ENCODE measurements around the gene MAN2A1. TPM values are rescaled to one million over a fixed set of nuclear protein-coding genes. Genes with fewer than 3 reads are reported as not detected.

Gene MAN2A1
- total RNA-seq, 1 experiment from 2014 or later = 35.4 TPM

DNA sequence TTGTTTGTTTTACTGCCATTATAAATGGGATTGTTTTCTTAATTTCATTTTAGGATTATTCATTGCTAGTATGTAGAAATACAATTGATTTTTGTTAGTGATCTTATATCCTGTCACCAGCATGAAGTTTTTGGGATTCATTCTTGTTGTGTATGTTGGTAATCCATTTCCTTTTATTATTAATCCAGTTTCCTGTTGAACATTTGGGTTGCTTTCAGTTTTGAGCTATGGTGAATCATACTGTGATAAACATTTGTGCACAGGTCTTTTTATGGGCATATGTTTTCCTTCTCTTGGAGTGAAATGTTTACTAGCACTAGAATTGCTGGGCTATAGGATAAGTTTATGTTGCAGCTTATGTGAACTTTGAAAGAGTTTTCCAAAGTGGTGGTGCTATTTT is 69.6 kb downstream of the MAN2A1 start:
- no peaks in the 10 kb centered on the region for H3K27me3 ChIP-seq (ENCODE audit: insufficient read depth, low read length)
- H2AFZ ChIP-seq (ENCODE audit: low read depth, low read length, poor library complexity, severe bottlenecking) = no peak overlapping the region
- H3K4me2 ChIP-seq (ENCODE audit: low read length) = no peak overlapping the region
- POLR2A ChIA-PET = no interaction called here
- BruUV-seq (replicated peaks) = no TSS peak
- H4K20me1 ChIP-seq (ENCODE audit: insufficient read depth) = no peaks in the 10 kb centered on the region
- H3K9ac ChIP-seq (ENCODE audit: low read length) = no peak overlapping the region
- H3K4me3 ChIP-seq (replicated peaks in 1 of 2; ENCODE audit: low read depth in 1 of 2, low read length in 2 of 2) = no peak overlapping the region
- no peaks in the 10 kb centered on the region for H3K9me2 ChIP-seq (ENCODE audit: insufficient read depth)
- RAD21 ChIA-PET (ENCODE audit: low non-redundant PET in 1 of 2, low total read pairs in 2 of 2, uncharacterized antibody in 2 of 2, unreplicated experiment in 2 of 2) = no interaction called here
- H3K9me3 ChIP-seq (ENCODE audit: control insufficient read depth in 1 of 2, insufficient read depth in 1 of 2, low read depth in 1 of 2, low read length in 2 of 2) = no peaks in the 10 kb centered on the region
- H3K36me3 ChIP-seq (ENCODE audit: control insufficient read depth in 1 of 2, insufficient read depth in 2 of 2, low read length in 2 of 2) = 0 out of 4 replicates have a peak, but pooled peaks cover 0 to 4% of the 10 kb centered on the region in 2 experiments
- DNase-seq (ENCODE audit: low read depth, low spot score) (no peak), ATAC-seq (no peak)
- intact Hi-C loops (cut with micrococcal nuclease) = no loop called here
- H3K27ac ChIP-seq (ENCODE audit: low read depth, low read length) = no peak overlapping the region
- no peak for TF ChIP-seq YY1 (IDR thresholded peaks at IDR 0.05; ENCODE audit: extremely low read depth, insufficient replicate concordance, low read depth, low read length)
- no peak for TF ChIP-seq EGR1 (IDR thresholded peaks at IDR 0.05; ENCODE audit: low read depth)
- TF ChIP-seq TCF7L2 (IDR thresholded peaks at IDR 0.05; ENCODE audit: borderline replicate concordance, extremely low read depth, insufficient read depth, insufficient read length) = no peak
- TF ChIP-seq CBX3 (IDR thresholded peaks at IDR 0.05; ENCODE audit: low read depth) = no peak
- TF ChIP-seq POLR2AphosphoS5 (IDR thresholded peaks at IDR 0.05; ENCODE audit: low read depth, low read length) = no peak
- TF ChIP-seq, protein P1, sequence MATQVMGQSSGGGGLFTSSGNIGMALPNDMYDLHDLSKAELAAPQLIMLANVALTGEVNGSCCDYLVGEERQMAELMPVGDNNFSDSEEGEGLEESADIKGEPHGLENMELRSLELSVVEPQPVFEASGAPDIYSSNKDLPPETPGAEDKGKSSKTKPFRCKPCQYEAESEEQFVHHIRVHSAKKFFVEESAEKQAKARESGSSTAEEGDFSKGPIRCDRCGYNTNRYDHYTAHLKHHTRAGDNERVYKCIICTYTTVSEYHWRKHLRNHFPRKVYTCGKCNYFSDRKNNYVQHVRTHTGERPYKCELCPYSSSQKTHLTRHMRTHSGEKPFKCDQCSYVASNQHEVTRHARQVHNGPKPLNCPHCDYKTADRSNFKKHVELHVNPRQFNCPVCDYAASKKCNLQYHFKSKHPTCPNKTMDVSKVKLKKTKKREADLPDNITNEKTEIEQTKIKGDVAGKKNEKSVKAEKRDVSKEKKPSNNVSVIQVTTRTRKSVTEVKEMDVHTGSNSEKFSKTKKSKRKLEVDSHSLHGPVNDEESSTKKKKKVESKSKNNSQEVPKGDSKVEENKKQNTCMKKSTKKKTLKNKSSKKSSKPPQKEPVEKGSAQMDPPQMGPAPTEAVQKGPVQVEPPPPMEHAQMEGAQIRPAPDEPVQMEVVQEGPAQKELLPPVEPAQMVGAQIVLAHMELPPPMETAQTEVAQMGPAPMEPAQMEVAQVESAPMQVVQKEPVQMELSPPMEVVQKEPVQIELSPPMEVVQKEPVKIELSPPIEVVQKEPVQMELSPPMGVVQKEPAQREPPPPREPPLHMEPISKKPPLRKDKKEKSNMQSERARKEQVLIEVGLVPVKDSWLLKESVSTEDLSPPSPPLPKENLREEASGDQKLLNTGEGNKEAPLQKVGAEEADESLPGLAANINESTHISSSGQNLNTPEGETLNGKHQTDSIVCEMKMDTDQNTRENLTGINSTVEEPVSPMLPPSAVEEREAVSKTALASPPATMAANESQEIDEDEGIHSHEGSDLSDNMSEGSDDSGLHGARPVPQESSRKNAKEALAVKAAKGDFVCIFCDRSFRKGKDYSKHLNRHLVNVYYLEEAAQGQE (IDR thresholded peaks at IDR 0.05; ENCODE audit: low read depth) = no peak
- TF ChIP-seq RAD21 (IDR thresholded peaks at IDR 0.05; ENCODE audit: low read depth) = no peak
- TF ChIP-seq FOSL1 (IDR thresholded peaks at IDR 0.05; ENCODE audit: low read depth) = no peak
- TF ChIP-seq SIN3A (IDR thresholded peaks at IDR 0.05; ENCODE audit: low read depth) = no peak
- TF ChIP-seq, protein P2, sequence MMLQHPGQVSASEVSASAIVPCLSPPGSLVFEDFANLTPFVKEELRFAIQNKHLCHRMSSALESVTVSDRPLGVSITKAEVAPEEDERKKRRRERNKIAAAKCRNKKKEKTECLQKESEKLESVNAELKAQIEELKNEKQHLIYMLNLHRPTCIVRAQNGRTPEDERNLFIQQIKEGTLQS (IDR thresholded peaks at IDR 0.05) = no peak
- no peak for TF ChIP-seq ZNF274 (IDR thresholded peaks at IDR 0.05; ENCODE audit: low read depth, low read length)
- TF ChIP-seq POLR2A (IDR thresholded peaks at IDR 0.05; ENCODE audit: borderline replicate concordance, extremely low read depth, insufficient read depth, insufficient read length) = no peak
- TF ChIP-seq SP1 (IDR thresholded peaks at IDR 0.05; ENCODE audit: low read depth) = no peak
- TF ChIP-seq, protein P3, sequence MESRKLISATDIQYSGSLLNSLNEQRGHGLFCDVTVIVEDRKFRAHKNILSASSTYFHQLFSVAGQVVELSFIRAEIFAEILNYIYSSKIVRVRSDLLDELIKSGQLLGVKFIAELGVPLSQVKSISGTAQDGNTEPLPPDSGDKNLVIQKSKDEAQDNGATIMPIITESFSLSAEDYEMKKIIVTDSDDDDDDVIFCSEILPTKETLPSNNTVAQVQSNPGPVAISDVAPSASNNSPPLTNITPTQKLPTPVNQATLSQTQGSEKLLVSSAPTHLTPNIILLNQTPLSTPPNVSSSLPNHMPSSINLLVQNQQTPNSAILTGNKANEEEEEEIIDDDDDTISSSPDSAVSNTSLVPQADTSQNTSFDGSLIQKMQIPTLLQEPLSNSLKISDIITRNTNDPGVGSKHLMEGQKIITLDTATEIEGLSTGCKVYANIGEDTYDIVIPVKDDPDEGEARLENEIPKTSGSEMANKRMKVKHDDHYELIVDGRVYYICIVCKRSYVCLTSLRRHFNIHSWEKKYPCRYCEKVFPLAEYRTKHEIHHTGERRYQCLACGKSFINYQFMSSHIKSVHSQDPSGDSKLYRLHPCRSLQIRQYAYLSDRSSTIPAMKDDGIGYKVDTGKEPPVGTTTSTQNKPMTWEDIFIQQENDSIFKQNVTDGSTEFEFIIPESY (IDR thresholded peaks at IDR 0.05; ENCODE audit: extremely low read depth, insufficient replicate concordance, low read length) = no peak
- TF ChIP-seq, protein P4, sequence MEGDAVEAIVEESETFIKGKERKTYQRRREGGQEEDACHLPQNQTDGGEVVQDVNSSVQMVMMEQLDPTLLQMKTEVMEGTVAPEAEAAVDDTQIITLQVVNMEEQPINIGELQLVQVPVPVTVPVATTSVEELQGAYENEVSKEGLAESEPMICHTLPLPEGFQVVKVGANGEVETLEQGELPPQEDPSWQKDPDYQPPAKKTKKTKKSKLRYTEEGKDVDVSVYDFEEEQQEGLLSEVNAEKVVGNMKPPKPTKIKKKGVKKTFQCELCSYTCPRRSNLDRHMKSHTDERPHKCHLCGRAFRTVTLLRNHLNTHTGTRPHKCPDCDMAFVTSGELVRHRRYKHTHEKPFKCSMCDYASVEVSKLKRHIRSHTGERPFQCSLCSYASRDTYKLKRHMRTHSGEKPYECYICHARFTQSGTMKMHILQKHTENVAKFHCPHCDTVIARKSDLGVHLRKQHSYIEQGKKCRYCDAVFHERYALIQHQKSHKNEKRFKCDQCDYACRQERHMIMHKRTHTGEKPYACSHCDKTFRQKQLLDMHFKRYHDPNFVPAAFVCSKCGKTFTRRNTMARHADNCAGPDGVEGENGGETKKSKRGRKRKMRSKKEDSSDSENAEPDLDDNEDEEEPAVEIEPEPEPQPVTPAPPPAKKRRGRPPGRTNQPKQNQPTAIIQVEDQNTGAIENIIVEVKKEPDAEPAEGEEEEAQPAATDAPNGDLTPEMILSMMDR (IDR thresholded peaks at IDR 0.05 in 2 of 3, conservative IDR thresholded peaks at IDR 0.05 in 1 of 3; ENCODE audit: borderline replicate concordance in 1 of 3, insufficient read depth in 1 of 3, low read depth in 2 of 3, low read length in 2 of 3) = no peak
- no peaks in the 10 kb centered on the region for H3K4me1 ChIP-seq (ENCODE audit: control insufficient read depth in 1 of 2, insufficient read depth in 2 of 2, low read length in 2 of 2)
- no peaks in the 10 kb centered on the region for H3K79me2 ChIP-seq (ENCODE audit: insufficient read depth, low read length)
- CTCF ChIA-PET = no interaction called here

Measured in HCT116 (cell line).